Measurements from ENCODE around the gene ARMH3.

Gene ARMH3

GRCh38 chr10:101895781-101896180, 160.2 kb downstream of the ARMH3 start:
- DNase-seq (ENCODE audit: low read depth): no peak

GRCh38 chr10:101894742-101895141, 161.2 kb downstream of the ARMH3 start:
- DNase-seq (ENCODE audit: low read depth): no peak

DNA sequence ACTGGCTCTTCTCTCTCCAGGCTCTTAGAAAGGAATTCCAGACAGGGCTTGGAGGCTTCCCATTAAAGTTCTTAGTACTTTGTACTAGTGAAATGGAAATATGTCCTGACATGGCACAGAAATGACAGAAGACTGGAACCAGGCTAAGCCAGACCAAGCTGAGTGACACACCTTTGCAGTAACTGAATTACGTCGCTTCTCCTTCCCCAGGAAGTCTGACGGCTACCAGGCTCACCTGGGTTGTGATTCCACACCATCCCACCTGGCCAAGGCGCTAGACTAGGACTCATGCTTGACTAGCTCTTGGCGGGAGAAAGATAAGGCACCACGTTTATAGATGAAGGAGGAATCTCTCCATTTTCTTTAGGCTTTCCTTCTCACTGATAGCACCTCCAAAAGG, 161.7 kb downstream of the ARMH3 start:
- no peak for DNase-seq (ENCODE audit: low read depth)

- DNase-seq (ENCODE audit: low read depth): no peak
Observed at GRCh38 chr10:101893510-101894120, 162.4 kb downstream of the ARMH3 start.

- DNase-seq (ENCODE audit: low read depth): no peak
Observed at GRCh38 chr10:101892782-101893391, 163.1 kb downstream of the ARMH3 start.

DNA sequence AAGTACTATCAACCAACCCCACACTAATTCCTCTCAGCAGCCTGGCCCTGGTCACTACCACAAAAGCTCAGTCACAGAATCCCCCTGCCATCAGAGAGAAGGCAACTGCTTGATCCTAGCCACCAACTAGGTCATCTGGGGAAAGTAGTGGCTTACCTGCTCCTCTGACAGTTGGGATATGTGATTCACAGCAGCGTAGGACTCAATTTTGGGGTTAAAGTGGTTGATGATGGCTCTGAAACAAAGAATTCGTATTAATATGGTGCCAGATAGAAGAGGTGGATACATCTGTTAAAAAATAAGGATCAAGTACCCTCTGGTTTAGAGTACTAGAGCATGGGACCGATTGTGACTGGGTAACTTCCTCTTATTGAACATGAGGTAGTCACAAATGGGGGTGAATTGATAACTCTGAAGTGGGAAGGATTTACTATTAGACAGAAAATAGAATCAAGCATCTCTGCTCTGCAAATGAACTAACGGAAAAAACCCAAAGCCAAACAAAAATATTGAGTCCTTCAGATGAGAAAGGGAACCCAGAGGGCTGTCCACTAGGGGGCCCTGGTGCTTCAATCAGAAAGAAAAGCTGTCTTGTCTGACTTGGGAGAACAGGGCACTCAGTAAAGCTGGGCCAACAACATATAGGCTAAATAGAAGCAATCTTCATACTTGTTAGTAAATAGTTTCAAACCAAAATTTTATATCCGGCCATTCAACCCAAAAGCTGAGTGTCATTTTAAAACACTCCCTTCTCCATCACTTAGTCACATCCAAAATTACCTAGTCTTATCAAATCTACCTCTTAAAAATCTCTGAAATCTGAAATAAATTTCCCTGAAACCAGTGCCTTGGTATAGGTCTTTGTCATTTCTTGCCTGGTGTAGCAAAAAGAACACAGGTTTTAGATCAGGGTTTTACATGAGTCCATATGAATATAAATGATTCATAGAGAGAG, 166.4 kb downstream of the ARMH3 start:
- peak; percentile 51 for DNase-seq (ENCODE audit: low read depth)

DNA sequence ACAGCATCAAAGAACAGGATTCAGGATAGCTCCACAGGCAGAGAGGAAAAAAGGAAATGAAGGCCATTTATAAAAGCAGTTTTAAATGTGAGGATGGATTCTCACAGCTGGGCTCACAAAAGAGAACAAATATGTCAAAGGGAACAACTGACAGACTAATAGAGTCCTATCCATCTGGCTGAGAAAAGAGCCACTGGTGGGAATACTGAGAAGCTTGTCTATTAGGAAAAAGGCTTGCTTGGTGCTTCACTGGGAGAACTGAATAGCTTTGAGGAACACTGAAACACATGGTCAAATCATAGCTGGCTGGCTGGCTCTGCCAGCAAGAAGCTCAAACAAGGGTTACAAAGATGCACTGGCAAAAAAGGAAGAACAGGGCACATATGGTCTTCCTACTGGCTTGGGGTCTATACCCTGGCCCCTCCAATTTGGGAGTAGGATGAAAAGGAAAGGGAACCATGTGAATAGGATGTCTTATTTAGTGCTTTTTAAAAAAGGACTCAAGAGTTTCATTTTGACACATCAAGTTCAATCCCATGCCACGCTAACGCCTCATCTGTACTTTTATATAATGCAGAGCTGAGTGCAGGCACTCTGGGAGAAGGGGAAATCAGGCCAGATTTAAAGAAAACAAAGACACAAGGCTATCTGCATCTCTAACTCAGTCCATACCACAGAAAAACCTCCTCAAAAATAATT, 167.6 kb downstream of the ARMH3 start:
- no peak for DNase-seq (ENCODE audit: low read depth)

DNA sequence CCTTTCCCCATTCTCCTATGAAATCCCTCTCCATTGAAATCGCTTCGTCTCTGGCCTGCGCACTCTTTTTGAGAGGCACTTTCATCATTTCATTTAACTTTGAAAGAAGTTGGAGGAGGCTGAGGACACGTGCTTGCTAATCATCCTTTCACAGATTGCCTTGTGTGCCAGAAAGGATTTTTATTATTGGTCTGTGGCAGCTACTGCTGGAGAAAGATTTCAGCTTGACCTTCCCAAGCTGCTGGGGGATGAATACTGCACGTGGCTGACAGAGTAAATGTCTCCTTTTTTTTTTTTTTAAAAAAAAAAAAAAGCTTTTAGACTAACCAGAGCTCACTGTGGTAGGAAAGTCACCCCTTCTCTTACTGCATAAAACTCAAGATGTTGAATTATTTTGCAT, 168.2 kb downstream of the ARMH3 start:
- no peak for DNase-seq (ENCODE audit: low read depth)

DNA sequence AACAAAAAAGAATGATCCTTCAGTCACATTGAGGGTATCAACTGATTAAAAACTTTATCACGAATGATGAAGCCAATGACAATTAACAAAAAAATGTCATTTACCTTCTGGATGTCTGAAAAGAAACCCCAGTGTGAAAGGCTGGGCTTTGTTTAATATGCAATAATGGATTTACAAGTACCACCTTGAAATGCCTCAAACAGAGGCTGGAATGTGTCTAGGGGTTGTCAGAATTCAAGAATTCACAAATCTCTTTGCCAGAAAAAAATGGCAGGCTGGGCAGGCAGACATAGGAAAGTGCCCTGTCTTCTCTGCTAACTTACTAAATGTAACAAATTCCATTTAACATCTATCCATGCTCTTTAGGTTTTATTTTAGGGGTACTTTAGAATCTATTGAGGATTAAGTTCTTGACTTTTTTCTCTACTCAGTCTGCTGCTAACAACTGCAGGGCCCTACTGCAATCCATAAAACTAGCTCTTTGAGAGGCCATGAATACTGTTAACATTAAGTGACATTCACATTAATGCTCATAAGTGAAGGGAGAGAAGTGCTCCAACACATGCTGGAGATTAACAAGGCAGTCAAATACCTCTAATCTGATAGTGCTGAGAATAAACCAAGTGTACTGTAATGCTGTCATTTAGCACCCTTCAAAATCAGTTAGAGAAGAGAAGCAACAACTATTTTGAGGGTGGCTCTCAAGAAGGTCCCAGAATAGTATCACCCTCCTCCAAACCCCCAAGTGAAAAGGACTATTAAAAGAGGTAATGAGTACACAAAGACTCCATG, 169.3 kb downstream of the ARMH3 start:
- DNase-seq (ENCODE audit: low read depth): no peak

GRCh38 chr10:101881036-101881774, 174.8 kb downstream of the ARMH3 start:
- DNase-seq (ENCODE audit: low read depth): no peak

DNA sequence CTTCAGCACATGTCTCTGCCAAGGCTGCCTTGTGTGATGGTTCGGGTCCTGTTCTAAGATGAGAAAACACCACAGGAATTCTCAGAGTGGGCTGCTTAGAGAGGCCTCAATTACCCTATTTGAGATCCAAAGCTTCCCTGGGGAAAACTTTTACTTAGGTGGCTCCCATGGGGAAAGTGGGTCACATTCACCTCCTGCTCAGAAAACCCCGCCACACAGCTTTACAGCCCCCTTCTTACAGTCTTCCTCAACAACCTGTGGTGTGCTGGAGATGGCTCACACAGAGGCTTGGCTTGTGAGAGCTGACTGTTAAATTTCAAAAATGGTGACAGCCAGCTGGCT, 175.8 kb downstream of the ARMH3 start:
- no peak for DNase-seq (ENCODE audit: low read depth)

- no peak for DNase-seq (ENCODE audit: low read depth)
Observed at GRCh38 chr10:101879456-101880231, 176.3 kb downstream of the ARMH3 start.

DNA sequence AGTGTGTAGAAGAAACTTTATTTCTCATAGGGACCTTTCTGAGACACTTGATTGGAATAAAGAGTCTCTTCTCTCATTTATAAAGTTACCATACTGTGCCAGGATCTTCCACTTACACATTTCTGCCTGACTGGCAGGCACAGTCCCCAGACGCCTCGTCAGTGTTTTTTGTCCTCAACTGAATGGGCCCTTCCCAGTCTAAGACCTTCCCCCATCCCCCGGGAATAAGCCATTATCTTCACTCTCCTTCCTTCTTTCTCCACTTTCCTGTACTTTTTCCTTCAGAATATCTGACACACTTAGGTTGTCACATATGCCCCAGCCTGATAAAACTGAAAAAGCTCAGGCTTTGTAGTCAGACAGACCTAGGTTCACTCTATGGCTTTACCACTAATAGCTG, 177.1 kb downstream of the ARMH3 start:
- DNase-seq (ENCODE audit: low read depth): no peak

GRCh38 chr10:101875068-101875688, 180.8 kb downstream of the ARMH3 start:
- no peak for DNase-seq (ENCODE audit: low read depth)

DNA sequence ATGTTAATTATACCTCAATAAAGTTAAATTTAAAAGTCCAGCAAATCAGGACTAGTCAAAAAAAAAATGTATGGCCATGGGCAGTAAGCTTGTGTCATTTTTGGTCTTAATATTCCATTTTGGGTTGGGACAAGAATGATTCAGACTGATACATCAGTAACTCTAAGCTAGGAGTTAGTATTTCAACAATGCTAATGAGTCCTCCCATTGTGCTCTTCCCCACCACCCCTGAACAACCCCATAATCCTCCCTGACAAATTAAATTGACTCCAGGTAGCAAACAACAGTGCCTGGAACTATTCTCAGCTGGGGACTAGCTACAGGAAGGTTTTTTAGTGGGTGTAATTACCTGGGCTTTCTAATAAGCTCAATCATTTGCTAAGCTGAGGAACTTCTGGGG, 181.7 kb downstream of the ARMH3 start:
- no peak for DNase-seq (ENCODE audit: low read depth)

DNA sequence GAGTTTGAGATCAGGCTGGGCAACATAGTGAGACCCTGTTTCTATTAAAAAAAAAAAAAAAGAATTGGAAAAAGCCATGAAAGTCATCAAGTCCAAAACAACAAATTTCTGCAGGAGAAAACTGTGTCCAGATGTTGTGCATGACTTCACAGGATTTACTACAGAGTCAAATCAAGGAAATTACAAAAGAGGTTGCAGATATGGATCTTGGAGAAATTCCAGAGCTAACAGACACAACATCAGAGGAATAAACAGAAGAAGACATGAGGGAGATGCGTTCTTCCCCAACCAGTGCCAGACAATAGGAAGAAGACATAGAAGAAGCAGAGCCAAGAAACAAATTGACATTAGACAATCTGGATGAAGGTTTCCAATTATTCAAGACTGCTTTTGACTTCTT, 188.0 kb downstream of the ARMH3 start:
- DNase-seq (ENCODE audit: low read depth): no peak

DNA sequence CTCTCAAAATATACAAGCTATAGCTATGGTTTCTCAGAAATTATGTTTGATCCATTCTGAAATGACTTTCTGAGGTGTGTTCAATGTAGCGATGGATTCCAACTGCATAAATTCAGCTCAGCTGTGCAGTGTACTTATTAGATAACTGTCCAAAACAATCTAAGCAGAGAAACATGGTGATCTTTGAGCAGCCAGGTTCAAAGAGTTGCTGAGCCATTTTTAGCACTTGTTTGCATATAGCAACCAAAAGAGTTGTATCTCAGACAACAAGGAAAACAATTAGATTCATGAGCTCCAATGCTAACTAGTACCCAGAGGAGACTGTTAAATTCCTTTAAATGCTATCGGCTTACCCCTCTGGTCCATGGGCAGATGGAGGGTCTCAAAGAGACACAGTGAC, 196.4 kb downstream of the ARMH3 start:
- no peak for DNase-seq (ENCODE audit: low read depth)

- DNase-seq (ENCODE audit: low read depth): no peak
Observed at GRCh38 chr10:101858723-101859500, 197.1 kb downstream of the ARMH3 start.
